ENCODE data around the gene TARP.

TARP gene

DNA sequence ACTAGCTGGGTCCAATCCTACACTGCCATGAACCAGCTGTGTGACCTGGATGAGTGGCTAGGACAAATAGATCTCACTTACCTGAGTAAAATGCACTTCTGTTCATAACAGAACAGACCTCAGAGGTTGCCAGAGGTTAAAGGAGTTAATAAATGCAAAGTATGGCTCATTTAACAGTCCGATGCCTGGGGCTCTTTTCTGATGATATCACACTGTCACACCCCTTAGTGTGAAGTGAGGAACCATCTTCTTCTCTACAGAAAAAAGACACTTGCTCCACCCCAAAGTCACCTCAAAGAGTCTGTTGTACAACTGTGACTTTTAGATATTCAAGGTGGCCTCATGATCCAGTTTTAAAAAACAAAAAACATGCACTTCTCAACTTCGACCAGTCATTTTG is 21.5 kb upstream of the TARP start:
- H3F3A ChIP-seq (replicated peaks; ENCODE audit: insufficient read depth): no peaks in the 10 kb centered on the region
- CTCF ChIA-PET: interaction anchor here (1.3 kb wide), 1 partner anchor 75 kb away, joined by 6 read pairs; no protein-coding TSS in a partner anchor

More for the DNA sequence above, 21.5 kb upstream of the TARP start:
- WGBS (ENCODE audit: low lambda C conversion rate): 29% methylated on average over 2 of the region's 2 CpGs
- Histone ChIP-seq H3K27me3 (ENCODE audit: insufficient read depth) (peaks cover 6% of the 10 kb centered on the region; the same call in 1 of the 2 replicates), H4K20me1 (ENCODE audit: insufficient read depth) (no peaks in the 10 kb centered on the region), H3K4me2 (no peak overlapping the region), H3K27ac (ENCODE audit: low read depth in 2 of 2, low read length in 1 of 2) (no peak overlapping the region), H3K4me1 (ENCODE audit: control insufficient read depth in 1 of 2, insufficient read depth in 2 of 2, low read depth in 1 of 2, low read length in 1 of 2) (no peaks in the 10 kb centered on the region), H3K4me3 (ENCODE audit: low read depth in 2 of 2, low read length in 1 of 2) (no peak overlapping the region), H3K9me3 (no peaks in the 10 kb centered on the region), H2AFZ (ENCODE audit: low read depth) (no peak overlapping the region), H3K9ac (no peak overlapping the region), H3K36me3 (replicated peaks in 1 of 2; ENCODE audit: control insufficient read depth in 1 of 2, insufficient read depth in 2 of 2, low read length in 1 of 2) (no peaks in the 10 kb centered on the region), H3K9me2 (no peaks in the 10 kb centered on the region), H3K79me2 (ENCODE audit: insufficient read depth) (no peaks in the 10 kb centered on the region)
- POLR2A ChIA-PET: no interaction called here
- TF ChIP-seq RFX5 (IDR thresholded peaks at IDR 0.05; ENCODE audit: low read length): no peak
- no peak for TF ChIP-seq CHD2 (IDR thresholded peaks at IDR 0.05; ENCODE audit: low read length, partially characterized antibody)
- no peak for TF ChIP-seq EZH2phosphoT487 (IDR thresholded peaks at IDR 0.05; ENCODE audit: borderline replicate concordance, low read depth)
- TF ChIP-seq, protein P1, sequence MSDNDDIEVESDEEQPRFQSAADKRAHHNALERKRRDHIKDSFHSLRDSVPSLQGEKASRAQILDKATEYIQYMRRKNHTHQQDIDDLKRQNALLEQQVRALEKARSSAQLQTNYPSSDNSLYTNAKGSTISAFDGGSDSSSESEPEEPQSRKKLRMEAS (IDR thresholded peaks at IDR 0.05; ENCODE audit: low read depth): no peak
- TF ChIP-seq, protein P2, sequence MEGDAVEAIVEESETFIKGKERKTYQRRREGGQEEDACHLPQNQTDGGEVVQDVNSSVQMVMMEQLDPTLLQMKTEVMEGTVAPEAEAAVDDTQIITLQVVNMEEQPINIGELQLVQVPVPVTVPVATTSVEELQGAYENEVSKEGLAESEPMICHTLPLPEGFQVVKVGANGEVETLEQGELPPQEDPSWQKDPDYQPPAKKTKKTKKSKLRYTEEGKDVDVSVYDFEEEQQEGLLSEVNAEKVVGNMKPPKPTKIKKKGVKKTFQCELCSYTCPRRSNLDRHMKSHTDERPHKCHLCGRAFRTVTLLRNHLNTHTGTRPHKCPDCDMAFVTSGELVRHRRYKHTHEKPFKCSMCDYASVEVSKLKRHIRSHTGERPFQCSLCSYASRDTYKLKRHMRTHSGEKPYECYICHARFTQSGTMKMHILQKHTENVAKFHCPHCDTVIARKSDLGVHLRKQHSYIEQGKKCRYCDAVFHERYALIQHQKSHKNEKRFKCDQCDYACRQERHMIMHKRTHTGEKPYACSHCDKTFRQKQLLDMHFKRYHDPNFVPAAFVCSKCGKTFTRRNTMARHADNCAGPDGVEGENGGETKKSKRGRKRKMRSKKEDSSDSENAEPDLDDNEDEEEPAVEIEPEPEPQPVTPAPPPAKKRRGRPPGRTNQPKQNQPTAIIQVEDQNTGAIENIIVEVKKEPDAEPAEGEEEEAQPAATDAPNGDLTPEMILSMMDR (IDR thresholded peaks at IDR 0.05): no peak
- TF ChIP-seq RCOR1 (IDR thresholded peaks at IDR 0.05; ENCODE audit: low read length): no peak
- no peak for TF ChIP-seq SIN3A (IDR thresholded peaks at IDR 0.05; ENCODE audit: borderline replicate concordance, low read depth, low read length)
- TF ChIP-seq, protein P3, sequence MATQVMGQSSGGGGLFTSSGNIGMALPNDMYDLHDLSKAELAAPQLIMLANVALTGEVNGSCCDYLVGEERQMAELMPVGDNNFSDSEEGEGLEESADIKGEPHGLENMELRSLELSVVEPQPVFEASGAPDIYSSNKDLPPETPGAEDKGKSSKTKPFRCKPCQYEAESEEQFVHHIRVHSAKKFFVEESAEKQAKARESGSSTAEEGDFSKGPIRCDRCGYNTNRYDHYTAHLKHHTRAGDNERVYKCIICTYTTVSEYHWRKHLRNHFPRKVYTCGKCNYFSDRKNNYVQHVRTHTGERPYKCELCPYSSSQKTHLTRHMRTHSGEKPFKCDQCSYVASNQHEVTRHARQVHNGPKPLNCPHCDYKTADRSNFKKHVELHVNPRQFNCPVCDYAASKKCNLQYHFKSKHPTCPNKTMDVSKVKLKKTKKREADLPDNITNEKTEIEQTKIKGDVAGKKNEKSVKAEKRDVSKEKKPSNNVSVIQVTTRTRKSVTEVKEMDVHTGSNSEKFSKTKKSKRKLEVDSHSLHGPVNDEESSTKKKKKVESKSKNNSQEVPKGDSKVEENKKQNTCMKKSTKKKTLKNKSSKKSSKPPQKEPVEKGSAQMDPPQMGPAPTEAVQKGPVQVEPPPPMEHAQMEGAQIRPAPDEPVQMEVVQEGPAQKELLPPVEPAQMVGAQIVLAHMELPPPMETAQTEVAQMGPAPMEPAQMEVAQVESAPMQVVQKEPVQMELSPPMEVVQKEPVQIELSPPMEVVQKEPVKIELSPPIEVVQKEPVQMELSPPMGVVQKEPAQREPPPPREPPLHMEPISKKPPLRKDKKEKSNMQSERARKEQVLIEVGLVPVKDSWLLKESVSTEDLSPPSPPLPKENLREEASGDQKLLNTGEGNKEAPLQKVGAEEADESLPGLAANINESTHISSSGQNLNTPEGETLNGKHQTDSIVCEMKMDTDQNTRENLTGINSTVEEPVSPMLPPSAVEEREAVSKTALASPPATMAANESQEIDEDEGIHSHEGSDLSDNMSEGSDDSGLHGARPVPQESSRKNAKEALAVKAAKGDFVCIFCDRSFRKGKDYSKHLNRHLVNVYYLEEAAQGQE (IDR thresholded peaks at IDR 0.05; ENCODE audit: low read depth, low read length): no peak
- TF ChIP-seq ZBTB33 (IDR thresholded peaks at IDR 0.05; ENCODE audit: borderline replicate concordance, low read depth): no peak
- no peak for TF ChIP-seq RAD21 (IDR thresholded peaks at IDR 0.05; ENCODE audit: low read length)
- no peak for TF ChIP-seq TCF12 (IDR thresholded peaks at IDR 0.05)
- no peak for TF ChIP-seq USF2 (IDR thresholded peaks at IDR 0.05; ENCODE audit: borderline replicate concordance, low read depth, low read length)
- TF ChIP-seq TAF1 (IDR thresholded peaks at IDR 0.05; ENCODE audit: borderline replicate concordance, low read depth, low read length): no peak
- TF ChIP-seq, protein P4, sequence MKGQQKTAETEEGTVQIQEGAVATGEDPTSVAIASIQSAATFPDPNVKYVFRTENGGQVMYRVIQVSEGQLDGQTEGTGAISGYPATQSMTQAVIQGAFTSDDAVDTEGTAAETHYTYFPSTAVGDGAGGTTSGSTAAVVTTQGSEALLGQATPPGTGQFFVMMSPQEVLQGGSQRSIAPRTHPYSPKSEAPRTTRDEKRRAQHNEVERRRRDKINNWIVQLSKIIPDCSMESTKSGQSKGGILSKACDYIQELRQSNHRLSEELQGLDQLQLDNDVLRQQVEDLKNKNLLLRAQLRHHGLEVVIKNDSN (IDR thresholded peaks at IDR 0.05; ENCODE audit: borderline replicate concordance, low read depth): no peak
- DNase-seq: no peak
